AG04449 (cell line): ENCODE results near the gene GIMAP2.

ENCODE experiments used
- CTCF ChIA-PET: fragments of 350-600 bp; formaldehyde crosslinking; extraction: SDS; loops from one replicate; lab custom pipeline; 2021; ENCODE audit warnings: antibody characterized with exemption; lab: Yijun Ruan, JAX
- POLR2A ChIA-PET: fragments of 400-600, 350-600 bp; formaldehyde crosslinking; extraction: SDS; loops from one replicate; lab custom pipeline; 2020; ENCODE audit warnings: antibody characterized with exemption, inconsistent platforms; lab: Yijun Ruan, JAX
- DNase-seq: peaks from one replicate; pipeline ENCODE4 v3.0.0-alpha.2; 2010; ENCODE audit warnings: low read depth, low spot score
- H3K4me3 ChIP-seq: 2 replicates; pipeline ENCODE4 v1.5.1; 2011; ENCODE audit warnings: low read depth, mild to moderate bottlenecking, control low read depth, low read length
- TF ChIP-seq, protein P1 (sequence below): IDR thresholded peaks from one replicate; pipeline ENCODE4 v1.5.1; 2011; ENCODE audit warnings: mild to moderate bottlenecking, moderate library complexity, low read length, control low read depth, inconsistent platforms; ENCODE audit not compliant: insufficient read depth; ENCODE audit errors: missing control alignments

GIMAP2 gene

DNA sequence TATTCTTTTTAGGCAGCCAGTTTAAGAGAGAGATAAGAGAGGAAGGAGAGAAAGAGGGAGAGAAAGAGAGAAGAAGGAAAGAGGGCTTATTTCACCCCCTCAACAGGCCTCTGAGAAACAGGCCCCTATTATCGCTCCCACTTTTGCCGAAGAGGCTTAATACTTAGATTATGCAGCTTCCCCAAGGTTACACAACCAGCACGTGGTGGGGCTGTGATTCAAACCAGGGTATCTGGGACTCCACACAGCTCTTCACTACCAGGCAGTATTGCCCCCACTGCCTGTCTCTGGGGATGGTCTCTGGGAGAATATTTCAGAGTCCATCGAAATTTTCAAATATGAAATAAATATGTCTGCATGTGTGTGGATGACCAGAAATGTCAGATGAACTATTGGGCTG is 33.9 kb downstream of the GIMAP2 start:
- ChIA-PET POLR2A (no interaction called here), CTCF (no interaction called here)
- H3K4me3 ChIP-seq = no peak overlapping the region
- DNase-seq = no peak
- TF ChIP-seq, protein P1, sequence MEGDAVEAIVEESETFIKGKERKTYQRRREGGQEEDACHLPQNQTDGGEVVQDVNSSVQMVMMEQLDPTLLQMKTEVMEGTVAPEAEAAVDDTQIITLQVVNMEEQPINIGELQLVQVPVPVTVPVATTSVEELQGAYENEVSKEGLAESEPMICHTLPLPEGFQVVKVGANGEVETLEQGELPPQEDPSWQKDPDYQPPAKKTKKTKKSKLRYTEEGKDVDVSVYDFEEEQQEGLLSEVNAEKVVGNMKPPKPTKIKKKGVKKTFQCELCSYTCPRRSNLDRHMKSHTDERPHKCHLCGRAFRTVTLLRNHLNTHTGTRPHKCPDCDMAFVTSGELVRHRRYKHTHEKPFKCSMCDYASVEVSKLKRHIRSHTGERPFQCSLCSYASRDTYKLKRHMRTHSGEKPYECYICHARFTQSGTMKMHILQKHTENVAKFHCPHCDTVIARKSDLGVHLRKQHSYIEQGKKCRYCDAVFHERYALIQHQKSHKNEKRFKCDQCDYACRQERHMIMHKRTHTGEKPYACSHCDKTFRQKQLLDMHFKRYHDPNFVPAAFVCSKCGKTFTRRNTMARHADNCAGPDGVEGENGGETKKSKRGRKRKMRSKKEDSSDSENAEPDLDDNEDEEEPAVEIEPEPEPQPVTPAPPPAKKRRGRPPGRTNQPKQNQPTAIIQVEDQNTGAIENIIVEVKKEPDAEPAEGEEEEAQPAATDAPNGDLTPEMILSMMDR = no peak

DNA sequence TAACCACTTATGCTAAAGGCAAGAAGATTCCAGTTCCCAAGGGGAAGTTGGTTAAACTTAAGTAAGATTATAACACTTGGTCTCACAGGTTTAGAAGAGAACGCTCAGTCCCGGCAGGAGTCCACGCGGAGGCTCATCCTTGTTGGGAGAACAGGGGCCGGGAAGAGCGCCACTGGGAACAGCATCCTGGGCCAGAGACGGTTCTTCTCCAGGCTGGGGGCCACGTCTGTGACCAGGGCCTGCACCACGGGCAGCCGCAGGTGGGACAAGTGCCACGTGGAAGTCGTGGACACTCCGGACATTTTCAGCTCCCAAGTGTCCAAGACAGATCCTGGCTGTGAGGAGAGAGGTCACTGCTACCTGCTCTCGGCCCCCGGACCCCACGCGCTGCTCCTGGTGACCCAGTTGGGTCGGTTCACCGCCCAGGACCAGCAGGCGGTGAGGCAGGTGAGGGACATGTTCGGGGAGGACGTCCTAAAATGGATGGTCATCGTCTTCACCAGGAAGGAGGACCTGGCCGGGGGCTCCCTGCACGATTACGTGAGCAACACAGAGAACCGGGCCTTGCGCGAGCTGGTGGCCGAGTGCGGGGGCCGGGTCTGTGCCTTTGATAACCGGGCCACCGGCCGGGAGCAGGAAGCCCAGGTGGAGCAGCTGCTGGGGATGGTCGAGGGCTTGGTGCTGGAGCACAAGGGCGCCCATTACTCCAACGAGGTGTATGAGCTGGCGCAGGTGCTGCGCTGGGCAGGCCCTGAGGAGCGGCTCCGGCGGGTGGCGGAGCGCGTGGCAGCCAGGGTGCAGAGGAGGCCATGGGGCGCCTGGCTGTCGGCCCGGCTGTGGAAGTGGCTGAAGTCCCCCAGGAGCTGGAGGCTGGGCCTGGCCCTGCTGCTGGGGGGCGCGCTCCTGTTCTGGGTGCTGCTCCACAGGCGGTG is 34.7 kb downstream of the GIMAP2 start:
- no peak overlapping the region for H3K4me3 ChIP-seq
- CTCF ChIA-PET = no interaction called here
- no peak for DNase-seq
- POLR2A ChIA-PET = no interaction called here
- TF ChIP-seq, protein P1 = no peak

DNA sequence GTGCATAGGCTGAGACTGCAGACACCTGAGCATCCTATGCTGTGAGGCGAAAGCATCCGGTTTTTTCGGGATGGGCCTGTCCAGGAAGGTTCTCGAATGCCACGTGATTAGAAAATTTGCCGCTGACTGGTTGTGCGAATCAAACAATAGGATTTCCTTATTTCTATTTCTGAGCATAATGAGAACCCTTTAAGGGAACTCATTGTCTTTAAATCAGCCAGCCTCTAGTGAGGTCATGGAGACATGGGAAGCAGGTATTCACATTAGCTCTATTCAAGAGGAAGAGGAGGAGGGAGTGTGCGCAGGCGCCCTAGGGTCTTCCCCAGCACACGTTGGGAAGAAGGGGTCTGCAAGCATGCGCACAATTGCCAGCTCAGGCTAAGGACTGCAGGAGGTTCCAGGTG is 36.5 kb downstream of the GIMAP2 start:
- no peak overlapping the region for H3K4me3 ChIP-seq
- DNase-seq = no peak
- POLR2A ChIA-PET = no interaction called here
- CTCF ChIA-PET = no interaction called here
- TF ChIP-seq, protein P1 = no peak

DNA sequence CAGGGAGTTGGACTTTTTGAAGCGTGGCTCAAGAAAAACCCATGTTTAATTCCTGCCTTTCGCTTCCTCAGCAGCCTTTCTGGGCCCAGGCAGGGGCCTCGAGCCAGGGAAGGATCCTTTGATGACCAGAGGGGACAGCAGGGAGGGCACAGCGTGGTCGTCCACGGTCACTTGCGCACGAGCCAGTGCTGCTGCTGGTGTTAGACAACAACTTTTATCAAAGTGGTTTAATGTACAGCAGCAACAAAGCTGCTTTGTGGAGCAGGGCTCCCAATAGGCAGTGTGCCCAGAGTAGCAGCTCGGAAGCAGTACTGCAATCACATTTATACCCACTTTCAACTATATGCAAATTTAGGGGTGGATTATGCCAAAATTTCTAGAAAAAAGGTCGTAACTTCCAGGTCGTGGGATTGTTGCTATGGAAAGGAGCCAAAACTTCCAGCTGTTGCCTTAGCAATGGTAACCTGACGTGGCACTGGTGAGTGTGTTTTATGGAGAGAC is 37.0 kb downstream of the GIMAP2 start:
- POLR2A ChIA-PET = no interaction called here
- no peak overlapping the region for H3K4me3 ChIP-seq
- CTCF ChIA-PET = no interaction called here
- TF ChIP-seq, protein P1 = no peak
- DNase-seq = no peak

DNA sequence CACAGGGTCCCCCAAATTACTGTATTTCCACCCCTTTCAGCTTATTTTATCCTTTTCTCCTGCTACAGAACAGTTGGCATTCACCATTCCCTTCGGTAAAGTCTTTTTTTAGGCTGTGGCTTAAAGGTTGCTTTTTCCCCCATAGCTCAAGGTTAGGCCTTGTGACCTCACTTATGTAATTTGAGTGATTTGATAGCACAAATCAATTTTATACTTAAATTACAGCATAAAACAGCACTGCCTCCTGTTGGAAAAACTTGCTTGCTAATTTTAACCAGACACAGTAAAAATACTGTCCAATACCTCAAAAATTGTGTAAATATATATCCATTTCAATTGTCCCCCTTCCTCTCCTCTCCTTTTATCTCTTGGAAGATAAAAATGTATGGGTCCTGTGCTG is 38.0 kb downstream of the GIMAP2 start:
- no peak overlapping the region for H3K4me3 ChIP-seq
- TF ChIP-seq, protein P1 = no peak
- no peak for DNase-seq
- POLR2A ChIA-PET = no interaction called here
- CTCF ChIA-PET = no interaction called here

DNA sequence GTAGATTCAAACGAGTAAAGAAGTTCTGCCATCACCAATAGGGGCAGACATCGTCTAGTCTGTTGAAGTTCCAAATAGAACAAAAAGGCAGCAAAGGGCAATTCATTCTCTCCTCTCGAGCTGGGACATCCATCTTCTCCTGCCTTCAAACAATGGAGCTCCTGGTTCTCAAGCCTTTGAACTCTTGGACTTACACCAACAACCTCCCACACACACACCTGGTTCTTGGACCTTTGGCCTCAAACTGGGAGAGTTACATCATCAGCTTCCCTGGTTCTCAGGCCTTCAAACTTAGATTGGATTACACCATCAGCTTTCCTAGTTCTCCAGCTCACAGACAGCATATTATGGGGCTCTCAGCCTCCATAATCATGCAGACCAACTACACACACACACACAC is 41.9 kb downstream of the GIMAP2 start:
- POLR2A ChIA-PET = no interaction called here
- no peak overlapping the region for H3K4me3 ChIP-seq
- TF ChIP-seq, protein P1 = no peak
- CTCF ChIA-PET = no interaction called here
- DNase-seq = no peak
